Spleen (tissue), 7 donors: ENCODE results near the gene PDZD8.

Experiments used
- POLR2AphosphoS5 ChIP-seq, 3 donors: sonication (generic); formaldehyde crosslinking; IDR thresholded peaks; one replicate each; pipeline ENCODE4 v1.5.1; 2017; ENCODE audit warnings: antibody characterized with exemption in 3 of 3
- TF ChIP-seq, protein P1 (sequence below), 11 experiments: fragments of 200-600 bp in 7 of 11; fragments of 450-650 bp in 4 of 11; sonication (generic) in 4 of 11; IDR thresholded peaks in 8 of 11; conservative IDR thresholded peaks in 3 of 11; 1 replicate in 7 of 11; 2 replicates in 4 of 11; pipeline versions ENCODE4 v1.4.0 to v1.8.0; 2016 to 2021; ENCODE audit warnings: antibody characterized with exemption in 11 of 11, inconsistent platforms in 4 of 11, mild to moderate bottlenecking in 1 of 11
- donor health status: DM: no; HTN: no; CAD: no; lungs with moderate emphysema.
- donor health status: DM: no; HTN: no; CAD: no.
- donor health status: DM: no; HTN: no; CAD: no.

DNA sequence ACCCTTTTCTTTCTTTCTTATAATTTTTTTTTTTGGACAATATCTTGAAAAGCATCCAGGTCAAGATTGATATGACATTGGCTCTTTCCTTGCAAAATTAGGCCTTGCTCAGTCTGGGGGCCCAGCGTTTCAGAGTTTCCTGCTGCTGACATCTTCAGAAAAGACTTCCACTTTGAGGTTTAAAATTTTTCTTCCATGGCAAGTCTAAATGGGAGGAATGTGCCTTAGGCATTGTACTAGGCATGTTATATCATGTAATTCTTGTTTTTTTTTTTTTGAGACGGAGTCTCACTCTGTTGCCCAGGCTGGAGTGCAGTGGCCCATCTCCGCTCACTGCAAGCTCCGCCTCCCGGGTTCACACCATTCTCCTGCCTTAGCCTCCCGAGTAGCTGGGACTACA is 48.9 kb upstream of the PDZD8 start:
- TF ChIP-seq, protein P1, sequence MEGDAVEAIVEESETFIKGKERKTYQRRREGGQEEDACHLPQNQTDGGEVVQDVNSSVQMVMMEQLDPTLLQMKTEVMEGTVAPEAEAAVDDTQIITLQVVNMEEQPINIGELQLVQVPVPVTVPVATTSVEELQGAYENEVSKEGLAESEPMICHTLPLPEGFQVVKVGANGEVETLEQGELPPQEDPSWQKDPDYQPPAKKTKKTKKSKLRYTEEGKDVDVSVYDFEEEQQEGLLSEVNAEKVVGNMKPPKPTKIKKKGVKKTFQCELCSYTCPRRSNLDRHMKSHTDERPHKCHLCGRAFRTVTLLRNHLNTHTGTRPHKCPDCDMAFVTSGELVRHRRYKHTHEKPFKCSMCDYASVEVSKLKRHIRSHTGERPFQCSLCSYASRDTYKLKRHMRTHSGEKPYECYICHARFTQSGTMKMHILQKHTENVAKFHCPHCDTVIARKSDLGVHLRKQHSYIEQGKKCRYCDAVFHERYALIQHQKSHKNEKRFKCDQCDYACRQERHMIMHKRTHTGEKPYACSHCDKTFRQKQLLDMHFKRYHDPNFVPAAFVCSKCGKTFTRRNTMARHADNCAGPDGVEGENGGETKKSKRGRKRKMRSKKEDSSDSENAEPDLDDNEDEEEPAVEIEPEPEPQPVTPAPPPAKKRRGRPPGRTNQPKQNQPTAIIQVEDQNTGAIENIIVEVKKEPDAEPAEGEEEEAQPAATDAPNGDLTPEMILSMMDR (IDR thresholded peaks at IDR 0.05 in 8 of 11, conservative IDR thresholded peaks at IDR 0.05 in 3 of 11): no peak
- no peak for TF ChIP-seq POLR2AphosphoS5 (IDR thresholded peaks at IDR 0.05)
